Esophagus muscularis mucosa (tissue), 4 donors: Measurements from ENCODE around the gene TFRC. TPM values are rescaled to one million over a fixed set of nuclear protein-coding genes. Genes with fewer than 3 reads are reported as not detected.
"Not testable (repeated sequence)": the region's sequence is repeated elsewhere in the genome, so short reads cannot be mapped to it uniquely, and the experiment has no call there.

ENCODE experiments used
- DNase-seq: peaks from one replicate; pipeline ENCODE4 v3.0.0-alpha.2; 2017; ENCODE audit errors: extremely low spot score
- H3K27ac ChIP-seq, 4 donors: fragments of 200-600 bp; sonication (generic); replicated peaks in 1 of 4; 1 replicate in 3 of 4; 2 replicates in 1 of 4; pipeline ENCODE4 v1.5.1; 2016 to 2019; ENCODE audit warnings: mild to moderate bottlenecking in 1 of 4
- H3K27me3 ChIP-seq, 4 donors: fragments of 200-600 bp; sonication (generic); one replicate each; pipeline versions ENCODE4 v1.5.1 to v1.6.0; 2016 to 2019
- H3K36me3 ChIP-seq, 4 donors: fragments of 200-600 bp; sonication (generic); one replicate each; pipeline ENCODE4 v1.5.1; 2016 to 2019
- H3K4me1 ChIP-seq, 4 donors: fragments of 200-600 bp; sonication (generic); one replicate each; pipeline ENCODE4 v1.5.1; 2016 to 2019
- H3K4me3 ChIP-seq, 4 donors: fragments of 200-600 bp; sonication (generic); 1 replicate in 2 of 4; 2 replicates in 2 of 4; pipeline ENCODE4 v1.5.1; 2016 to 2019; ENCODE audit warnings: mild to moderate bottlenecking in 4 of 4, moderate library complexity in 1 of 4
- H3K9me3 ChIP-seq, 4 donors: fragments of 200-600 bp; sonication (generic); 1 replicate in 3 of 4; 2 replicates in 1 of 4; pipeline ENCODE4 v1.5.1; 2016 to 2019
- CTCF ChIP-seq, 3 experiments: fragments of 200-600 bp in 2 of 3; fragments of 450-650 bp in 1 of 3; sonication (generic) in 2 of 3; IDR thresholded peaks; one replicate each; pipeline ENCODE4 v1.5.1; 2017 to 2019; ENCODE audit warnings: antibody characterized with exemption in 3 of 3, mild to moderate bottlenecking in 2 of 3, moderate library complexity in 1 of 3
- EP300 ChIP-seq: sonication (generic); formaldehyde crosslinking; IDR thresholded peaks from one replicate; pipeline ENCODE4 v1.6.1; 2017; ENCODE audit warnings: antibody characterized with exemption
- POLR2A ChIP-seq: fragments of 450-650 bp; IDR thresholded peaks from one replicate; pipeline ENCODE4 v1.6.1; 2017; ENCODE audit warnings: antibody characterized with exemption, moderate library complexity, mild to moderate bottlenecking, low read depth
- POLR2AphosphoS5 ChIP-seq, 2 donors: sonication (generic); formaldehyde crosslinking; IDR thresholded peaks; one replicate each; pipeline ENCODE4 v1.6.1; 2017; ENCODE audit warnings: antibody characterized with exemption in 2 of 2
- WGBS: methylation state at CpG from one replicate; pipeline ENCODE4 v1.1.5; 2018; 5-methylcytosine and 5-hydroxymethylcytosine counted together
- intact Hi-C: fragments of 100-400 bp; cut with DNase I; formaldehyde crosslinking; loops from one replicate; pipeline ENCODE4 v1.15.1; 2023
- total RNA-seq, 4 donors: library from RNA; depleted of rRNA; stranded (reverse); fragments of >200 nt; gene quantifications; one replicate each; pipeline versions ENCODE4 v1.1.0 to v1.2.1, GENCODE V29; 2016

The TFRC gene
- total RNA-seq, 4 donors from 2014 or later, result 47.5 to 81.3 (median 57.7) TPM

GRCh38 chr3:196024968-196025367 lies 56.9 kb downstream of the TFRC start:
- no peak overlapping the region for H3K27ac ChIP-seq
- H3K4me1 ChIP-seq, result peaks cover 0 to 1% (median 0%) of the 10 kb centered on the region in 4 donors
- peaks cover 0 to 4% (median 0%) of the 10 kb centered on the region in 4 donors for H3K27me3 ChIP-seq
- no peak for DNase-seq
- no peaks in the 10 kb centered on the region for H3K36me3 ChIP-seq
- WGBS, result 65% methylated on average over 12 of the region's 12 CpGs
- TF ChIP-seq EP300 (no peak), POLR2AphosphoS5 (IDR thresholded peaks at IDR 0.05) (no peak), CTCF (IDR thresholded peaks at IDR 0.05) (no peak), POLR2A (no peak)
- intact Hi-C loops, result no loop called here
- H3K9me3 ChIP-seq, result no peaks in the 10 kb centered on the region
- no peak overlapping the region for H3K4me3 ChIP-seq

GRCh38 chr3:196023947-196024346 lies 57.9 kb downstream of the TFRC start:
- intact Hi-C loops, result no loop called here
- Histone ChIP-seq H3K27ac (no peak overlapping the region), H3K9me3 (no peaks in the 10 kb centered on the region), H3K36me3 (no peaks in the 10 kb centered on the region), H3K4me3 (no peak overlapping the region), H3K27me3 (peaks cover 0 to 4% (median 0%) of the 10 kb centered on the region in 4 donors), H3K4me1 (peaks cover 0 to 10% (median 9%) of the 10 kb centered on the region in 4 donors)
- WGBS, result 83% methylated on average over 8 of the region's 8 CpGs
- TF ChIP-seq EP300 (no peak), CTCF (IDR thresholded peaks at IDR 0.05) (no peak), POLR2A (no peak), POLR2AphosphoS5 (IDR thresholded peaks at IDR 0.05) (no peak)
- no peak for DNase-seq

- H3K36me3 ChIP-seq, H3K4me3 ChIP-seq, DNase-seq, H3K9me3 ChIP-seq, H3K27me3 ChIP-seq, H3K27ac ChIP-seq, intact Hi-C loops: not testable (repeated sequence)
- peaks cover 0 to 15% (median 9%) of the 10 kb centered on the region in 4 donors for H3K4me1 ChIP-seq
- WGBS, result 75% methylated on average over 8 of the region's 8 CpGs
Measured at GRCh38 chr3:196022499-196022878, 59.4 kb downstream of the TFRC start.

GRCh38 chr3:196020373-196020772 lies 61.5 kb downstream of the TFRC start:
- Histone ChIP-seq H3K27me3 (no peaks in the 10 kb centered on the region), H3K4me1 (peaks cover 0 to 15% (median 9%) of the 10 kb centered on the region in 4 donors), H3K4me3 (no peak overlapping the region), H3K36me3 (no peaks in the 10 kb centered on the region), H3K9me3 (no peaks in the 10 kb centered on the region), H3K27ac (no peak overlapping the region)
- no peak for DNase-seq
- WGBS, result 69% methylated on average over 3 of the region's 3 CpGs
- intact Hi-C loops, result no loop called here
- TF ChIP-seq POLR2AphosphoS5 (IDR thresholded peaks at IDR 0.05), result no peak
- TF ChIP-seq CTCF (IDR thresholded peaks at IDR 0.05), result no peak
- TF ChIP-seq EP300, result no peak
- TF ChIP-seq POLR2A, result no peak

- H3K9me3 ChIP-seq, intact Hi-C loops: not testable (repeated sequence)
- 29% methylated on average over 8 of the region's 12 CpGs for WGBS
Measured at GRCh38 chr3:196019576-196019975, 62.3 kb downstream of the TFRC start.

GRCh38 chr3:196018159-196018558 lies 63.7 kb downstream of the TFRC start:
- 90% methylated on average over 5 of the region's 5 CpGs for WGBS
- H3K36me3 ChIP-seq, H3K9me3 ChIP-seq, DNase-seq, H3K27ac ChIP-seq, H3K27me3 ChIP-seq, intact Hi-C loops, H3K4me3 ChIP-seq: not testable (repeated sequence)
- H3K4me1 ChIP-seq, result peaks cover 0 to 15% (median 9%) of the 10 kb centered on the region in 4 donors

More at GRCh38 chr3:196019576-196019975, 62.3 kb downstream of the TFRC start:
- H3K36me3 ChIP-seq, H3K27me3 ChIP-seq, H3K4me3 ChIP-seq, H3K27ac ChIP-seq, DNase-seq: not testable (repeated sequence)
- peaks cover 0 to 15% (median 9%) of the 10 kb centered on the region in 4 donors for H3K4me1 ChIP-seq
- peak; percentile 23 to 57 for TF ChIP-seq POLR2AphosphoS5 (IDR thresholded peaks at IDR 0.05)
